ENCODE data around the gene SHROOM3.

Gene SHROOM3

GRCh38 chr4:76536373-76536689 lies 101.3 kb downstream of the SHROOM3 start:
- in situ Hi-C loops (cut with HindIII; ENCODE audit: low sequenced_read_pairs) = no loop called here

GRCh38 chr4:76538296-76538695 lies 103.3 kb downstream of the SHROOM3 start:
- in situ Hi-C loops (cut with HindIII; ENCODE audit: low sequenced_read_pairs) = no loop called here

GRCh38 chr4:76539979-76540378 lies 105.0 kb downstream of the SHROOM3 start:
- in situ Hi-C loops (cut with HindIII; ENCODE audit: low sequenced_read_pairs) = loop anchor here (10.0 kb wide), 1 partner anchor 145 kb away; no protein-coding TSS in a partner anchor

- in situ Hi-C loops (cut with HindIII; ENCODE audit: low sequenced_read_pairs) = loop anchor here (10.0 kb wide), 1 partner anchor 144 kb away; no protein-coding TSS in a partner anchor
These were observed 105.5 kb downstream of the SHROOM3 start for GRCh38 chr4:76540486-76540885.

GRCh38 chr4:76543378-76543777 lies 108.3 kb downstream of the SHROOM3 start:
- in situ Hi-C loops (cut with HindIII; ENCODE audit: low sequenced_read_pairs) = loop anchor here (10.0 kb wide), 1 partner anchor 141 kb away; no protein-coding TSS in a partner anchor

- in situ Hi-C loops (cut with HindIII; ENCODE audit: low sequenced_read_pairs) = loop anchor here (10.0 kb wide), 1 partner anchor 140 kb away; no protein-coding TSS in a partner anchor
These were observed 109.7 kb downstream of the SHROOM3 start for GRCh38 chr4:76544725-76545124.

- in situ Hi-C loops (cut with HindIII; ENCODE audit: low sequenced_read_pairs) = loop anchor here (10.0 kb wide), 1 partner anchor 139 kb away; no protein-coding TSS in a partner anchor
These were observed 110.3 kb downstream of the SHROOM3 start for GRCh38 chr4:76545226-76545884.

- in situ Hi-C loops (cut with HindIII; ENCODE audit: low sequenced_read_pairs) = loop anchor here (10.0 kb wide), 1 partner anchor 138 kb away; no protein-coding TSS in a partner anchor
These were observed 111.3 kb downstream of the SHROOM3 start for GRCh38 chr4:76546327-76546726.

- in situ Hi-C loops (cut with HindIII; ENCODE audit: low sequenced_read_pairs) = loop anchor here (10.0 kb wide), 1 partner anchor 138 kb away; no protein-coding TSS in a partner anchor
These were observed 112.0 kb downstream of the SHROOM3 start for GRCh38 chr4:76546759-76547742.

GRCh38 chr4:76548704-76549103 lies 113.7 kb downstream of the SHROOM3 start:
- in situ Hi-C loops (cut with HindIII; ENCODE audit: low sequenced_read_pairs) = loop anchor here (10.0 kb wide), 1 partner anchor 136 kb away; no protein-coding TSS in a partner anchor

GRCh38 chr4:76549765-76550164 lies 114.7 kb downstream of the SHROOM3 start:
- in situ Hi-C loops (cut with HindIII; ENCODE audit: low sequenced_read_pairs) = loop anchor here (10.0 kb wide), 1 partner anchor 135 kb away; no protein-coding TSS in a partner anchor

GRCh38 chr4:76550966-76551780 lies 116.1 kb downstream of the SHROOM3 start:
- in situ Hi-C loops (cut with HindIII; ENCODE audit: low sequenced_read_pairs) = no loop called here

GRCh38 chr4:76554630-76555029 lies 119.6 kb downstream of the SHROOM3 start:
- in situ Hi-C loops (cut with HindIII; ENCODE audit: low sequenced_read_pairs) = no loop called here

GRCh38 chr4:76556452-76556851 lies 121.4 kb downstream of the SHROOM3 start:
- in situ Hi-C loops (cut with HindIII; ENCODE audit: low sequenced_read_pairs) = no loop called here

- in situ Hi-C loops (cut with HindIII; ENCODE audit: low sequenced_read_pairs) = no loop called here
These were observed 123.6 kb downstream of the SHROOM3 start for GRCh38 chr4:76558396-76559235.

- in situ Hi-C loops (cut with HindIII; ENCODE audit: low sequenced_read_pairs) = no loop called here
These were observed 124.4 kb downstream of the SHROOM3 start for GRCh38 chr4:76559236-76560071.

- in situ Hi-C loops (cut with HindIII; ENCODE audit: low sequenced_read_pairs) = no loop called here
These were observed 127.1 kb downstream of the SHROOM3 start for GRCh38 chr4:76562161-76562560.

- in situ Hi-C loops (cut with HindIII; ENCODE audit: low sequenced_read_pairs) = no loop called here
These were observed 127.9 kb downstream of the SHROOM3 start for GRCh38 chr4:76562836-76563453.
